Ovary (tissue), 3 donors: ENCODE results near the gene THAP2.

Experiments used
- CTCF ChIP-seq, 3 donors: fragments of 450-650 bp in 2 of 3; fragments of 200-600 bp in 1 of 3; IDR thresholded peaks; one replicate each; pipeline versions ENCODE4 v1.5.1 to v1.8.0; 2016 to 2022; ENCODE audit warnings: antibody characterized with exemption in 3 of 3, mild to moderate bottlenecking in 1 of 3
- POLR2A ChIP-seq: fragments of 450-650 bp; IDR thresholded peaks from one replicate; pipeline ENCODE4 v1.6.1; 2017; ENCODE audit warnings: antibody characterized with exemption, mild to moderate bottlenecking, moderate library complexity
- donor health status: DM: no; HTN: no; CAD: no.

GRCh38 chr12:71727958-71728357 is 63.9 kb downstream of the THAP2 start:
- no peak for TF ChIP-seq CTCF (IDR thresholded peaks at IDR 0.05)
- TF ChIP-seq POLR2A, result no peak
